HepG2 (cell line): ENCODE data around the gene GK. TPM values are rescaled to one million over a fixed set of nuclear protein-coding genes. Genes with fewer than 3 reads are reported as not detected.
A peak's percentile ranks its signal among the peaks of the same experiment; 100 is the strongest.

Source experiments
- ARID2 ChIP-seq: sonication (generic); formaldehyde crosslinking; IDR thresholded peaks from 2 replicates; pipeline ENCODE4 v1.8.1; 2022; ENCODE audit warnings: mild to moderate bottlenecking, missing genetic modification reagents, borderline replicate concordance
- CCAR2 ChIP-seq: fragments of 200-400 bp; formaldehyde crosslinking; optimal IDR thresholded peaks from 2 replicates; pipeline ENCODE3; 2018; ENCODE audit warnings: low read depth, mild to moderate bottlenecking, low read length, moderate library complexity
- CHD2 ChIP-seq: IDR thresholded peaks from 2 replicates; pipeline ENCODE4 v1.6.1; 2011; ENCODE audit warnings: low read depth, low read length, improper control_type of control experiment
- EZH2 ChIP-seq: conservative IDR thresholded peaks from 2 replicates; pipeline ENCODE4 v1.6.1; 2012; ENCODE audit warnings: mild to moderate bottlenecking, low read depth, low read length, moderate library complexity
- FOXA1 ChIP-seq, 2 experiments: fragments of 450-650 bp in 1 of 2; sonication (generic) in 1 of 2; formaldehyde crosslinking in 1 of 2; IDR thresholded peaks; 2 replicates each; pipeline versions ENCODE4 v1.4.0 to v1.6.1; 2016 to 2020; ENCODE audit warnings: missing genetic modification reagents in 1 of 2
- NR2F6 ChIP-seq, 2 experiments: IDR thresholded peaks; 2 replicates each; pipeline ENCODE4 v1.6.1; 2016; ENCODE audit warnings: antibody characterized with exemption in 1 of 2, mild to moderate bottlenecking in 1 of 2
- SAP130 ChIP-seq: IDR thresholded peaks from 2 replicates; pipeline ENCODE4 v1.6.1; 2016; ENCODE audit warnings: low read depth
- SMC3 ChIP-seq: IDR thresholded peaks from 2 replicates; pipeline ENCODE4 v1.6.1; 2011; ENCODE audit warnings: low read length, improper control_type of control experiment
- ZFP82 ChIP-seq: sonication (generic); formaldehyde crosslinking; IDR thresholded peaks from 2 replicates; pipeline ENCODE4 v1.5.1; 2020; ENCODE audit warnings: mild to moderate bottlenecking, missing genetic modification reagents, borderline replicate concordance
- ZFP90 ChIP-seq: sonication (generic); formaldehyde crosslinking; IDR thresholded peaks from 2 replicates; pipeline ENCODE4 v1.8.0; 2022; ENCODE audit warnings: missing genetic modification reagents, mild to moderate bottlenecking, inconsistent platforms, borderline replicate concordance
- ZNF17 ChIP-seq: sonication (generic); formaldehyde crosslinking; IDR thresholded peaks from 2 replicates; pipeline ENCODE4 v1.5.0; 2020; ENCODE audit warnings: mild to moderate bottlenecking, missing genetic modification reagents
- ZNF326 ChIP-seq: sonication (generic); formaldehyde crosslinking; IDR thresholded peaks from 2 replicates; pipeline ENCODE4 v1.4.0; 2020; ENCODE audit warnings: missing genetic modification reagents, borderline replicate concordance
- ZNF343 ChIP-seq: sonication (generic); formaldehyde crosslinking; IDR thresholded peaks from 2 replicates; pipeline ENCODE4 v1.4.0; 2020; ENCODE audit warnings: mild to moderate bottlenecking, missing genetic modification reagents
- ZNF792 ChIP-seq: IDR thresholded peaks from 2 replicates; pipeline ENCODE4 v1.6.1; 2016
- polyA plus RNA-seq, 8 experiments: library from polyadenylated mRNA; depleted of rRNA in 3 of 8; stranded (reverse) in 7 of 8; unstranded in 1 of 8; fragments of >200 nt; fragmentation: Illumina TruSeq in 4 of 8; extraction: Trizol in 4 of 8; gene quantifications; 2 replicates each; pipeline versions ENCODE4 v1.2.1 to v1.2.3, GENCODE V29; 2011 to 2016; ENCODE audit warnings: low read depth in 4 of 8, missing spikeins in 1 of 8, mixed read lengths in 1 of 8; ENCODE audit not compliant: insufficient read depth in 1 of 8
- total RNA-seq, 5 experiments: library from RNA; depleted of rRNA; stranded (reverse); fragments of >200 nt; fragmentation: Illumina TruSeq; extraction: Trizol; gene quantifications; 2 replicates each; pipeline ENCODE4 v1.2.3, GENCODE V29; 2016; ENCODE audit warnings: low read depth in 1 of 5
- TF ChIP-seq, protein P1 (sequence below): sonication (generic); formaldehyde crosslinking; IDR thresholded peaks from 2 replicates; pipeline ENCODE4 v1.4.0; 2020; ENCODE audit warnings: mild to moderate bottlenecking, missing genetic modification reagents
- TF ChIP-seq, protein P2 (sequence below): sonication (generic); formaldehyde crosslinking; IDR thresholded peaks from 2 replicates; pipeline ENCODE4 v1.9.0; 2022; ENCODE audit warnings: missing genetic modification reagents, mild to moderate bottlenecking, borderline replicate concordance
- TF ChIP-seq, protein P3 (sequence below): sonication (generic); formaldehyde crosslinking; IDR thresholded peaks from 2 replicates; pipeline ENCODE4 v1.4.0; 2020; ENCODE audit warnings: missing genetic modification reagents
- TF ChIP-seq, protein P4 (sequence below): sonication (generic); formaldehyde crosslinking; IDR thresholded peaks from 2 replicates; pipeline ENCODE4 v1.4.0; 2020; ENCODE audit warnings: missing genetic modification reagents

The GK gene
- total and polyA plus RNA-seq, 2 of the 13 experiments (the other 11 are each of a cell fraction or from before 2014, with no cell fraction given) = 64.2 to 265 TPM

DNA sequence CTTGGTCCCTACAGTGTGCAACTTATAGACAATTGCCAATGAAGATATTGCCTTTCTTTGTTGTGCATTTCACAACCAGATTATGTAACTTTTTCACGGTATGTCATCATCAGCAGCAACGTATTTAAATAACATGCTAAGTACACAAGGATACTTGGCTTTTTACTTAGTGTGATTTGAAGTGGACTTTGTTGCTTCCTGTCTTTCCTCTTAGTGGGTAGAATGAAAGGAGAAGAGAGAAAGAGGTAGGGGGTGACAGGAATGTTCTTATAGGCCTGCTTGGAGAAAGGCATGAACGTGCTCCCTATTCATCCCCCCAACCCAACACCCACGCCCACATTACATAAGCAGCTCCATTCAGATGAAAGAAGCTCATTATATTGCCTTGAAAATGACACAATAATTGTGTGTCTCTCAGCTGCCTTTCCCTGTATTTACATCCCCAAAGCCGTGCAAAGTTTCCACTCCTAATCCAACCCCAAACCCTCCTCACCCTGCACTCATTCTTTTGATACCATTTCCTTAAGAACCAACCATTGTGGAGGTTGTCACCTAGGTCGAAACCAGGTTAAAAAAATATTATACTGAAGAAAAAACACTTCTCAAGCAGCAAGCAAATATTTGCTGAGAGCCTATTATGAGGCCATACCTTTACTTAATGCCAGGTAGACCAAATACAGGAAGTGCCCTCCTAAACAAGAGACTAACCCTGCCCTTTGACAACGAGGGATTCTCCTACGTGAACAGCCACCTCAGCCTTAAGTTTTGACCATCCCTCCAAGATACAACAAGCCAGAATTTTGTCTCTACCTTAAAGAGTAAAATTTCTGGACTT lies 25.2 kb upstream of the GK start (continued):
- TF ChIP-seq, protein P1, sequence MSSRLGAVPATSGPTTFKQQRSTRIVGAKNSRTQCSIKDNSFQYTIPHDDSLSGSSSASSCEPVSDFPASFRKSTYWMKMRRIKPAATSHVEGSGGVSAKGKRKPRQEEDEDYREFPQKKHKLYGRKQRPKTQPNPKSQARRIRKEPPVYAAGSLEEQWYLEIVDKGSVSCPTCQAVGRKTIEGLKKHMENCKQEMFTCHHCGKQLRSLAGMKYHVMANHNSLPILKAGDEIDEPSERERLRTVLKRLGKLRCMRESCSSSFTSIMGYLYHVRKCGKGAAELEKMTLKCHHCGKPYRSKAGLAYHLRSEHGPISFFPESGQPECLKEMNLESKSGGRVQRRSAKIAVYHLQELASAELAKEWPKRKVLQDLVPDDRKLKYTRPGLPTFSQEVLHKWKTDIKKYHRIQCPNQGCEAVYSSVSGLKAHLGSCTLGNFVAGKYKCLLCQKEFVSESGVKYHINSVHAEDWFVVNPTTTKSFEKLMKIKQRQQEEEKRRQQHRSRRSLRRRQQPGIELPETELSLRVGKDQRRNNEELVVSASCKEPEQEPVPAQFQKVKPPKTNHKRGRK (CRISPR knock-in tag) = no peak
- no peak for TF ChIP-seq CHD2
- no peak for TF ChIP-seq ZNF17 (CRISPR knock-in tag)
- TF ChIP-seq ZFP82 (CRISPR knock-in tag) = no peak
- 0 out of 2 replicates have a peak, but pooled peaks have one; percentile 29 for TF ChIP-seq ARID2 (CRISPR knock-in tag)
- no peak for TF ChIP-seq EZH2
- TF ChIP-seq CCAR2 = no peak
- TF ChIP-seq, protein P2, sequence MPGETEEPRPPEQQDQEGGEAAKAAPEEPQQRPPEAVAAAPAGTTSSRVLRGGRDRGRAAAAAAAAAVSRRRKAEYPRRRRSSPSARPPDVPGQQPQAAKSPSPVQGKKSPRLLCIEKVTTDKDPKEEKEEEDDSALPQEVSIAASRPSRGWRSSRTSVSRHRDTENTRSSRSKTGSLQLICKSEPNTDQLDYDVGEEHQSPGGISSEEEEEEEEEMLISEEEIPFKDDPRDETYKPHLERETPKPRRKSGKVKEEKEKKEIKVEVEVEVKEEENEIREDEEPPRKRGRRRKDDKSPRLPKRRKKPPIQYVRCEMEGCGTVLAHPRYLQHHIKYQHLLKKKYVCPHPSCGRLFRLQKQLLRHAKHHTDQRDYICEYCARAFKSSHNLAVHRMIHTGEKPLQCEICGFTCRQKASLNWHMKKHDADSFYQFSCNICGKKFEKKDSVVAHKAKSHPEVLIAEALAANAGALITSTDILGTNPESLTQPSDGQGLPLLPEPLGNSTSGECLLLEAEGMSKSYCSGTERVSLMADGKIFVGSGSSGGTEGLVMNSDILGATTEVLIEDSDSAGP = no peak
- TF ChIP-seq, protein P3, sequence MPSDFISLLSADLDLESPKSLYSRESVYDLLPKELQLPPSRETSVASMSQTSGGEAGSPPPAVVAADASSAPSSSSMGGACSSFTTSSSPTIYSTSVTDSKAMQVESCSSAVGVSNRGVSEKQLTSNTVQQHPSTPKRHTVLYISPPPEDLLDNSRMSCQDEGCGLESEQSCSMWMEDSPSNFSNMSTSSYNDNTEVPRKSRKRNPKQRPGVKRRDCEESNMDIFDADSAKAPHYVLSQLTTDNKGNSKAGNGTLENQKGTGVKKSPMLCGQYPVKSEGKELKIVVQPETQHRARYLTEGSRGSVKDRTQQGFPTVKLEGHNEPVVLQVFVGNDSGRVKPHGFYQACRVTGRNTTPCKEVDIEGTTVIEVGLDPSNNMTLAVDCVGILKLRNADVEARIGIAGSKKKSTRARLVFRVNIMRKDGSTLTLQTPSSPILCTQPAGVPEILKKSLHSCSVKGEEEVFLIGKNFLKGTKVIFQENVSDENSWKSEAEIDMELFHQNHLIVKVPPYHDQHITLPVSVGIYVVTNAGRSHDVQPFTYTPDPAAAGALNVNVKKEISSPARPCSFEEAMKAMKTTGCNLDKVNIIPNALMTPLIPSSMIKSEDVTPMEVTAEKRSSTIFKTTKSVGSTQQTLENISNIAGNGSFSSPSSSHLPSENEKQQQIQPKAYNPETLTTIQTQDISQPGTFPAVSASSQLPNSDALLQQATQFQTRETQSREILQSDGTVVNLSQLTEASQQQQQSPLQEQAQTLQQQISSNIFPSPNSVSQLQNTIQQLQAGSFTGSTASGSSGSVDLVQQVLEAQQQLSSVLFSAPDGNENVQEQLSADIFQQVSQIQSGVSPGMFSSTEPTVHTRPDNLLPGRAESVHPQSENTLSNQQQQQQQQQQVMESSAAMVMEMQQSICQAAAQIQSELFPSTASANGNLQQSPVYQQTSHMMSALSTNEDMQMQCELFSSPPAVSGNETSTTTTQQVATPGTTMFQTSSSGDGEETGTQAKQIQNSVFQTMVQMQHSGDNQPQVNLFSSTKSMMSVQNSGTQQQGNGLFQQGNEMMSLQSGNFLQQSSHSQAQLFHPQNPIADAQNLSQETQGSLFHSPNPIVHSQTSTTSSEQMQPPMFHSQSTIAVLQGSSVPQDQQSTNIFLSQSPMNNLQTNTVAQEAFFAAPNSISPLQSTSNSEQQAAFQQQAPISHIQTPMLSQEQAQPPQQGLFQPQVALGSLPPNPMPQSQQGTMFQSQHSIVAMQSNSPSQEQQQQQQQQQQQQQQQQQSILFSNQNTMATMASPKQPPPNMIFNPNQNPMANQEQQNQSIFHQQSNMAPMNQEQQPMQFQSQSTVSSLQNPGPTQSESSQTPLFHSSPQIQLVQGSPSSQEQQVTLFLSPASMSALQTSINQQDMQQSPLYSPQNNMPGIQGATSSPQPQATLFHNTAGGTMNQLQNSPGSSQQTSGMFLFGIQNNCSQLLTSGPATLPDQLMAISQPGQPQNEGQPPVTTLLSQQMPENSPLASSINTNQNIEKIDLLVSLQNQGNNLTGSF (CRISPR knock-in tag) = no peak
- TF ChIP-seq, protein P4, sequence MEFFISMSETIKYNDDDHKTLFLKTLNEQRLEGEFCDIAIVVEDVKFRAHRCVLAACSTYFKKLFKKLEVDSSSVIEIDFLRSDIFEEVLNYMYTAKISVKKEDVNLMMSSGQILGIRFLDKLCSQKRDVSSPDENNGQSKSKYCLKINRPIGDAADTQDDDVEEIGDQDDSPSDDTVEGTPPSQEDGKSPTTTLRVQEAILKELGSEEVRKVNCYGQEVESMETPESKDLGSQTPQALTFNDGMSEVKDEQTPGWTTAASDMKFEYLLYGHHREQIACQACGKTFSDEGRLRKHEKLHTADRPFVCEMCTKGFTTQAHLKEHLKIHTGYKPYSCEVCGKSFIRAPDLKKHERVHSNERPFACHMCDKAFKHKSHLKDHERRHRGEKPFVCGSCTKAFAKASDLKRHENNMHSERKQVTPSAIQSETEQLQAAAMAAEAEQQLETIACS = no peak
- peak; percentile 30; the same call in 1 of the 2 replicates for TF ChIP-seq SMC3
- TF ChIP-seq SAP130 (CRISPR knock-in tag) = peak; percentile 34; the same call in 1 of the 2 replicates
- peak; percentile 69 for TF ChIP-seq NR2F6 (IDR thresholded peaks at IDR 0.05)
- no peak; the same call in 1 of the 2 replicates for TF ChIP-seq NR2F6 (CRISPR knock-in tag; IDR thresholded peaks at IDR 0.05)
- TF ChIP-seq ZFP90 = 0 out of 2 replicates have a peak, but pooled peaks have one; percentile 54
- TF ChIP-seq ZNF792 (CRISPR knock-in tag) = no peak
- no peak for TF ChIP-seq ZNF343 (CRISPR knock-in tag)
- peak; percentile 83 for TF ChIP-seq FOXA1 (IDR thresholded peaks at IDR 0.05)
- peak; percentile 97 for TF ChIP-seq FOXA1 (CRISPR knock-in tag; IDR thresholded peaks at IDR 0.05)
- no peak for TF ChIP-seq ZNF326
